SK-N-MC (cell line): Measurements from ENCODE around the gene WARS2.
A peak's percentile ranks its signal among the peaks of the same experiment; 100 is the strongest.
"Not testable (repeated sequence)": the region's sequence is repeated elsewhere in the genome, so short reads cannot be mapped to it uniquely, and the experiment has no call there.

Source experiments
- DNase-seq: peaks from one replicate; pipeline ENCODE4 v3.0.0-alpha.2; 2011; ENCODE audit warnings: low read depth, low spot score
- H3K27ac ChIP-seq: fragments of 200-600 bp; sonication (generic); 2 replicates; pipeline ENCODE4 v1.5.1; 2016; ENCODE audit warnings: mixed run types
- H3K36me3 ChIP-seq: fragments of 200-600 bp; sonication (generic); 2 replicates; pipeline ENCODE4 v1.6.1; 2017; ENCODE audit warnings: antibody characterized with exemption, low read length, mixed read lengths; ENCODE audit not compliant: insufficient read depth
- H3K4me3 ChIP-seq: fragments of 200-600 bp; sonication (generic); 2 replicates; pipeline ENCODE4 v1.5.1; 2016
- H3K9ac ChIP-seq: fragments of 200-600 bp; sonication (generic); 2 replicates; pipeline ENCODE4 v1.8.0; 2017; ENCODE audit warnings: mixed run types, mixed read lengths; ENCODE audit not compliant: insufficient read length
- H3K9me3 ChIP-seq: fragments of 200-600 bp; sonication (generic); 2 replicates; pipeline ENCODE4 v1.6.1; 2017; ENCODE audit warnings: low read depth, mild to moderate bottlenecking, antibody characterized with exemption, low read length, moderate library complexity, mixed read lengths
- EZH2 ChIP-seq: fragments of 200-600 bp; sonication (generic); IDR thresholded peaks from one replicate; pipeline ENCODE4 v1.6.1; 2017; ENCODE audit warnings: antibody characterized with exemption
- FOXP2 ChIP-seq: optimal IDR thresholded peaks from 2 replicates; pipeline ENCODE3; 2011; ENCODE audit warnings: mild to moderate bottlenecking, moderate library complexity; ENCODE audit not compliant: insufficient read depth; ENCODE audit errors: extremely low read length, control extremely low read depth
- POLR2AphosphoS5 ChIP-seq: IDR thresholded peaks from 2 replicates; pipeline ENCODE4 v1.6.1; 2012; ENCODE audit warnings: mild to moderate bottlenecking, low read depth, low read length, borderline replicate concordance

The WARS2 gene

GRCh38 chr1:119140177-119141019, at the start of gene WARS2:
WARS2 (minus strand) TSS chr1:119140653; CDS start chr1:119140644, 9 bp downstream.
- DNase-seq = peak; percentile 93
- TF ChIP-seq EZH2 (no peak), POLR2AphosphoS5 (peak; percentile 93), FOXP2 (peak; percentile 30)
- Histone ChIP-seq H3K9me3 (no peaks in the 10 kb centered on the region), H3K27ac (peak within 1 kb of the TSS; percentile 98), H3K9ac (peak within 1 kb of the TSS; percentile 97), H3K4me3 (peak within 1 kb of the TSS; percentile 86), H3K36me3 (peaks cover 3% of the 10 kb centered on the region; the same call in 1 of the 2 replicates)

DNA sequence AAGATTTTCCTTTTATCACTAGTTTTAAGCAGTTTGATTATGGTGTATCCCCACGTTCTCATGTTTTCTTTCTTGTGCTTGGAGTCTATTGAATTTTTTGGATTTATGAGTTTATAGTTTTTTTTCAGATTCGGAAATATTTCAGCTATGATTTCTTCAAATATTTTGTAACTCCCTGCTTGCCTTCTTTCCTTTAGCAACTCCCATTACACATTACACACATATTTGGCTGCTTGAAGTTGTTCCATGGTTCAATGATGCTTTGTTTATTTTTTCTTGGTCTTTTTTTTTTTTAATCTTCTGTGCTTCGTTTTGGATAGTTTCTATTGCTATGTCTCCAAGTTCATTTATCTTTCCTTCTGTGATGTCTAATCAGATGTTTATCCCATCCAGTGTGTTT, 48.5 kb upstream of the WARS2 start:
- Histone ChIP-seq H3K27ac (no peak overlapping the region), H3K36me3 (peaks cover 4% of the 10 kb centered on the region), H3K9ac (no peak overlapping the region), H3K9me3 (no peaks in the 10 kb centered on the region), H3K4me3 (no peak overlapping the region)
- no peak for TF ChIP-seq FOXP2
- no peak for TF ChIP-seq POLR2AphosphoS5
- TF ChIP-seq EZH2 = no peak
- DNase-seq = no peak

DNA sequence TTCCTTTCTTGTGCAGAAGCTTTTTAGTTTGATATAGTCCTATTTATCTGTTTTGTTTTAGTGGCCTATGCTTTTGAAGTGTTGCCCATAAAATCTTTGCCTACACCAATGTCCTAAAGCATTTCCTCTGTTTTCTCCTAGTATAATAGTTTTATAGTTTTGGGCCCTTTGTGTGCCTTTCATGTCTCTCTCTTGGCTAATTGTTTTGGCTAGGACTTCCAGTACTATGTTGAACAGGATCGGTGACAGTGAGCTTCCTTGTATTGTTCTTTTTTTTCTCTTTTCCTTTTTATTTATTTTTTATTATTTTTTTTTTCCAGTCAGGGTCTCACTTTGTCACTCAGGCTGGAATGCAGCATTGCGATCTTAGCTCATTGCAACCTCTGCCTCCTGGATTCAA, 47.0 kb upstream of the WARS2 start:
- H3K9me3 ChIP-seq = no peaks in the 10 kb centered on the region
- DNase-seq = no peak
- H3K27ac ChIP-seq = no peak overlapping the region
- no peak overlapping the region for H3K4me3 ChIP-seq
- TF ChIP-seq POLR2AphosphoS5 (no peak), FOXP2 (no peak), EZH2 (no peak)
- H3K9ac ChIP-seq = no peak overlapping the region
- H3K36me3 ChIP-seq = peaks cover 4% of the 10 kb centered on the region

DNA sequence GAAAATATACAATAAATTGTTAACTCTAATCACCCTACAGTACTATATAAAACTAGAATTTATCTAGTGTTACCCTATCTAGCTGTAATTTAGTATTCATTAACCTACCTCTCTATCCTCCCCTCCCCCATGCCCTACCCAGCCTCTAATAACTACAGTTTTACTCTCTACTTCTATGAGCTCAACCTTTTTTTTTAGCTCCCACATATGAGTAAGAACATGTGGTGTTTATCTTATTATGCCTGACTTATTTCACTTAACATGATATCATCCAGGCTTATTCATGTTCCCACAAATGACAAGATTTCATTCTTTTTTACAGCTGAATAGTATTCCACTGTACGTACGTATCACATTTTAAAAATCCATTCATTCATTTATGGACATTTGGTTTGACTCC, 46.0 kb upstream of the WARS2 start:
- H3K36me3 ChIP-seq = peaks cover 4% of the 10 kb centered on the region
- TF ChIP-seq FOXP2 = no peak
- TF ChIP-seq POLR2AphosphoS5 = no peak
- no peak for TF ChIP-seq EZH2
- no peak overlapping the region for H3K27ac ChIP-seq
- H3K4me3 ChIP-seq = no peak overlapping the region
- no peak for DNase-seq
- no peaks in the 10 kb centered on the region for H3K9me3 ChIP-seq
- no peak overlapping the region for H3K9ac ChIP-seq

DNA sequence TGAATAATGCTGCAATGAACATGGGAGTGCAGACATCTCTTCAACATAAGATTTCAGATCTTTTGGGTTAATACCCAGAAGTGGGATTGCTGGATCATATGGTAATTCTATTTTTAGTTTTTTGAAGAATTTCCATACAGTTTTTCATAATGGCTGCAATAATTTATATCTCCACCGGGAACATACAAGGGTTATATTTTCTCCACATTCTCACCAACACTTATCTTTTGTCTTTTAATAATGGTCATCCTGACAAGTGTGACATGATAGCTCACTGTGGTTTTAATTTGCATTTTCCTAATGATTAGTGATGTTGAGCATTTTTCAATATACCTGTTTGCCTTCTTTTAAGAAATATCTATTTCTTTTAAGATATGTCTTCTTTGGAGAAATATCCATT, 44.5 kb upstream of the WARS2 start:
- H3K9me3 ChIP-seq = no peaks in the 10 kb centered on the region
- peaks cover 4% of the 10 kb centered on the region for H3K36me3 ChIP-seq
- no peak overlapping the region for H3K4me3 ChIP-seq
- TF ChIP-seq FOXP2 (no peak), EZH2 (no peak), POLR2AphosphoS5 (no peak)
- no peak for DNase-seq
- no peak overlapping the region for H3K27ac ChIP-seq
- no peak overlapping the region for H3K9ac ChIP-seq

DNA sequence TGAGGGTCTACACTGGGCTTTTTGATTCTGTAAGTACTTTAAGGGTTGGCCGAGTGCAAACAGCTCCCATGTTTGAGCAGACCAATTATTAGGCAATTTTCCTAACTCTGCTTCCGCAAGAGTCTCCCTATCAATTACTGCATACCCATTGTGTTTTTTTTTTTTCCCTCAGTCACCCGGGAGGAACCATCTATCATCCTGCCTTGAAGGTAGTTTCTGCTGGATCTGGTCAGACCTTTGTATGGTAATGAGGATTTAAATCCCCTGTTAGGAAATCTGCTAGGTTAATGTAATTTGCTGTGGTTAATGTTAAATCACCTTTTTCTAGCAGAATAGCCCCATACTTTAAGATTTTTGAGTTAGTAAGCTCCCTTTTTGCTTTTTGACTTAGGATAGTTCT, 40.8 kb upstream of the WARS2 start:
- H3K9me3 ChIP-seq = no peaks in the 10 kb centered on the region
- no peak overlapping the region for H3K4me3 ChIP-seq
- no peak overlapping the region for H3K9ac ChIP-seq
- no peak overlapping the region for H3K27ac ChIP-seq
- no peak for TF ChIP-seq FOXP2
- TF ChIP-seq EZH2 = no peak
- TF ChIP-seq POLR2AphosphoS5 = no peak
- DNase-seq = no peak
- H3K36me3 ChIP-seq = peaks cover 6% of the 10 kb centered on the region; the same call in 1 of the 2 replicates

- H3K36me3 ChIP-seq = peaks cover 6% of the 10 kb centered on the region; the same call in 1 of the 2 replicates
- no peak for DNase-seq
- H3K9ac ChIP-seq = no peak overlapping the region
- no peaks in the 10 kb centered on the region for H3K9me3 ChIP-seq
- no peak overlapping the region for H3K4me3 ChIP-seq
- no peak overlapping the region for H3K27ac ChIP-seq
- TF ChIP-seq EZH2 (no peak), FOXP2 (no peak), POLR2AphosphoS5 (no peak)
Measured at GRCh38 chr1:119179051-119179450, 38.6 kb upstream of the WARS2 start.

GRCh38 chr1:119172927-119173326, 32.5 kb upstream of the WARS2 start:
- not testable (repeated sequence) for DNase-seq, H3K9me3 ChIP-seq, H3K9ac ChIP-seq, H3K36me3 ChIP-seq, H3K27ac ChIP-seq, H3K4me3 ChIP-seq

DNA sequence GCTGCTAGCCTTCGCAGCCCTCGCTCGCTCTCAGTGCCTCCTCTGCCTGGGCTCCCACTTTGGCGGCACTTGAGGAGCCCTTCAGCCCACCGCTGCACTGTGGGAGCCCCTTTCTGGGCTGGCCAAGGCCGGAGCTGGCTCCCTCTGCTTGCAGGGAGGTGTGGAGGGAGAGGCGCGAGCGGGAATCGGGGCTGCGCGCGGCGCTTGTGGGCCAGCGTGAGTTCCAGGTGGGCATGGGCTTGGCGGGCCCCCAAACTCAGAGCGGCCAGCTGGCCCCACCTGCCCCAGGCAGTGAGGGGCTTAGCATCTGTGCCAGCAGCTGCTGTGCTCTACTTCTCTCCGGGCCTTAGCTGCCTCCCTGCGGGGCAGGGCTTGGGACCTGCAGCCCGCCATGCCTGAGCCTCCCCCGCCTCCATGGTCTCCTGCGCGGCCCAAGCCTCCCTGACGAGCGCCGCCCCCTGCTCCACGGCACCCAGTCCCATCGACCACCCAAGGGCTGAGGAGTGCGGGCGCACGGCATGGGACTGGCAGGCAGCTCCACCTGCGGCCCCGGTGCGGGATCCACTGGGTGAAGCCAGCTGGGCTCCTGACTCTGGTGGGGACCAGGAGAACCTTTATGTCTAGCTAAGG, 31.0 kb upstream of the WARS2 start:
- not testable (repeated sequence) for H3K4me3 ChIP-seq, H3K9ac ChIP-seq, DNase-seq, H3K27ac ChIP-seq, H3K36me3 ChIP-seq, H3K9me3 ChIP-seq
